ENCODE measurements around the gene GIPC2. TPM values are rescaled to one million over a fixed set of nuclear protein-coding genes. Genes with fewer than 3 reads are reported as not detected.
A peak's percentile ranks its signal among the peaks of the same experiment; 100 is the strongest.

Gene GIPC2
- total and polyA plus RNA-seq, 2 of the 4 experiments (the other 2 are of a cell fraction), result 0.07 to 0.18 TPM

- H2AK9ac ChIP-seq (replicated peaks; ENCODE audit: low read depth, low read length, poor library complexity), result no peak overlapping the region
- H2BK20ac ChIP-seq (ENCODE audit: low read depth, low read length), result no peak overlapping the region
- H3K4ac ChIP-seq (ENCODE audit: low read depth, low read length), result no peak overlapping the region
- no peak overlapping the region for H4K91ac ChIP-seq (ENCODE audit: insufficient read depth, low read depth, low read length)
- H3K4me3 ChIP-seq (ENCODE audit: insufficient read depth, low read depth, low read length), result no peak overlapping the region
- no peak overlapping the region for H2BK15ac ChIP-seq (ENCODE audit: low read depth, low read length)
- H4K20me1 ChIP-seq (ENCODE audit: insufficient read depth, low read length), result no peaks in the 10 kb centered on the region
- no peak overlapping the region for H3K23ac ChIP-seq (ENCODE audit: low read depth, low read length)
- H3K9ac ChIP-seq (ENCODE audit: low read depth, low read length), result no peak overlapping the region
- no peak overlapping the region for H4K5ac ChIP-seq (ENCODE audit: low read depth, low read length)
- 0 out of 4 replicates have a peak, but pooled peaks cover 0 to 3% of the 10 kb centered on the region in 2 experiments for H3K79me1 ChIP-seq (ENCODE audit: low read depth in 1 of 2, low read length in 2 of 2)
- ATAC-seq (ENCODE audit: low read depth) (no peak), DNase-seq (no peak)
- ChIA-PET CTCF (no interaction called here), POLR2A (ENCODE audit: unreplicated experiment) (no interaction called here)
- no peak overlapping the region for H3K18ac ChIP-seq (ENCODE audit: low read depth, low read length)
- no peak overlapping the region for H2BK5ac ChIP-seq (ENCODE audit: low read depth, low read length, poor library complexity, severe bottlenecking)
- H3K9me3 ChIP-seq (ENCODE audit: control insufficient read depth, insufficient read depth, low read length), result no peaks in the 10 kb centered on the region
- H3K27me3 ChIP-seq (ENCODE audit: control insufficient read depth, insufficient read depth, low read length), result no peaks in the 10 kb centered on the region
- H2BK120ac ChIP-seq (ENCODE audit: low read depth, low read length), result no peak overlapping the region
- WGBS, 2 experiments (ENCODE audit: extremely low coverage in 2 of 2, insufficient read length in 1 of 2), result no CpG with 5 or more reads among the region's 1 CpG
- no peak overlapping the region for H4K8ac ChIP-seq (ENCODE audit: low read depth in 2 of 2, low read length in 2 of 2)
- TF ChIP-seq RCOR1 (IDR thresholded peaks at IDR 0.05; ENCODE audit: insufficient replicate concordance, low read length) (no peak), CEBPB (IDR thresholded peaks at IDR 0.05; ENCODE audit: low read depth, low read length) (peak; percentile 57; the same call in 1 of the 2 replicates)
- no peak overlapping the region for H3K14ac ChIP-seq (replicated peaks; ENCODE audit: low read depth, low read length)
- H3K4me1 ChIP-seq (ENCODE audit: control insufficient read depth, insufficient read depth, low read length), result no peaks in the 10 kb centered on the region; the same call in 1 of the 2 replicates
- dilution Hi-C loops (cut with HindIII; ENCODE audit: low sequenced_read_pairs, unreplicated experiment) (no loop called here), intact Hi-C loops (cut with micrococcal nuclease) (no loop called here), in situ Hi-C loops (cut with MboI; ENCODE audit: low sequenced_read_pairs) (no loop called here)
- no peak overlapping the region for H2AFZ ChIP-seq (replicated peaks; ENCODE audit: low read length, poor library complexity)
- BruUV-seq (replicated peaks), result no TSS peak
- no peaks in the 10 kb centered on the region for H3K9me1 ChIP-seq (ENCODE audit: insufficient read depth, low read length)
- no peak overlapping the region for H3K4me2 ChIP-seq (ENCODE audit: low read depth, low read length)
- no peaks in the 10 kb centered on the region for H3K36me3 ChIP-seq (ENCODE audit: control insufficient read depth, insufficient read depth, low read length)
- no peak overlapping the region for H3K56ac ChIP-seq (ENCODE audit: extremely low read depth, insufficient read depth, low read length)
- H2AK5ac ChIP-seq (ENCODE audit: low read depth, low read length), result no peak overlapping the region
- H3K27ac ChIP-seq (ENCODE audit: insufficient read depth, low read length), result no peak overlapping the region
Observed at GRCh38 chr1:78093560-78093959, 47.8 kb downstream of the GIPC2 start.

All from IMR-90 (cell line).